Activated naive CD4-positive, alpha-beta T cell treated with anti-CD3 and anti-CD28 coated beads, Interleukin-2, amount 50 U/mL, for 72 hours (primary cell): Measurements from ENCODE around the gene KCTD15. TPM values are rescaled to one million over a fixed set of nuclear protein-coding genes. Genes with fewer than 3 reads are reported as not detected.

Experiments
- ATAC-seq, 2 donors: fragments of 150-1000 bp; cut with Tn5 transposase; 2 replicates each; pipeline ENCODE4 v1.10.0; 2021; ENCODE audit warnings: mild to moderate bottlenecking in 2 of 2, moderate library complexity in 2 of 2
- DNase-seq, 2 donors: peaks; one replicate each; pipeline ENCODE4 v3.0.0; 2021 to 2022; ENCODE audit warnings: low spot score in 2 of 2
- H3K27ac Mint-ChIP-seq, 2 donors: one replicate each; pipeline ENCODE4 v1.8.0; 2022; ENCODE audit warnings: mild to moderate bottlenecking in 2 of 2, mixed read lengths in 2 of 2
- H3K36me3 Mint-ChIP-seq, 2 donors: one replicate each; pipeline ENCODE4 v1.8.0; 2022; ENCODE audit warnings: mixed read lengths in 2 of 2
- H3K9me3 Mint-ChIP-seq, 2 donors: one replicate each; pipeline ENCODE4 v1.8.0; 2022; ENCODE audit warnings: mixed read lengths in 2 of 2
- total RNA-seq, 2 donors: library from RNA; stranded (reverse); gene quantifications; one replicate each; pipeline ENCODE4 v1.2.3, GENCODE V29; 2022

The KCTD15 gene
- total RNA-seq, 2 donors from 2014 or later, result 2.0 to 8.9 TPM

DNA sequence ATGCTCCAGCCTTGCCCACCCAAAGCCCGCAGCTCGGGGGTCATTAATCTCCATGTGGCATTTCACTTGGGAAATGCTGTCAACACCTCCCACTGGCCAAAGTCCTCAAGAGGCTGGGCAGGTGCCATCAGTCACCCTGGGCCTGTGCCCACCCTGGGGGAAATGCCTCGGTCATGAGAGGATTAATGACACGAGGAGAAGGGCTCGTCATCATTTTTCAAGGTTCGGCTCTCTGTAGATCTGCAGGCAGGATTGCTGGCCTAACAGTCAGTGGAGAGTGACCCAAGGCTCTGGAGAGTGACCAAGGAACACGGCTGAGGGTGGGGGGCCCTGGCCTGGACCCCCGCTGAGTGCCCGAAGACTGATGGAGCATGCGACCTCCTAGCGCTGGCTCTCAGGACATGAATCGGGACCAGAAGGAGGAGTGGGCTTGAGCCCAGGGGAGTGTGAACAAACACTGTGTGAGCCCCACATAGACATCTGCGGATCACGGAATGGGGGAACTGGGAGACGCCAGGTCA is 15.2 kb upstream of the KCTD15 start:
- no peak for ATAC-seq
- no peaks in the 10 kb centered on the region for H3K9me3 Mint-ChIP-seq

DNA sequence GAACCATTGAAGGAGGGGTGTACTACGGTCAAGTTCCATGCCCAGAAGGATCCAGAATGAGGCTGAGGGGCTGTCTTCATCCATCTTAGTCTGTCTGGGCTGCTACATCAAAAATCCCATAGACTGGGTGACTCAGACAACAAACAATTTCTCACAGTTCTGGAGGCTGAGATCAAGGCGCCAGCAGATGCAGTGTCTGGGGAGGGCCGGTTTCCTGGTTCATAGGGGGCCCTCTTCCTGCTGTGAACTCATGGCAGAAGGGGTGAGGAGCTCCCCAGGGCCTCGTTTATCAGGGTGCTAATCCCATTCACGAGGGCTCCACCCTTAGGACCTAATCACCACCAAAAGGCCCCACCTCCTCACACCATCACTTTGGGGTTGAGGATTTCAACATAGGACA is 14.7 kb upstream of the KCTD15 start:
- DNase-seq, result no peak
- no peak for ATAC-seq
- no peak overlapping the region for H3K27ac Mint-ChIP-seq
- no peaks in the 10 kb centered on the region for H3K36me3 Mint-ChIP-seq
- H3K9me3 Mint-ChIP-seq, result no peaks in the 10 kb centered on the region

More for the DNA sequence above, 15.2 kb upstream of the KCTD15 start:
- no peak for DNase-seq
- H3K27ac Mint-ChIP-seq, result no peak overlapping the region
- H3K36me3 Mint-ChIP-seq, result no peaks in the 10 kb centered on the region

GRCh38 chr19:33784432-33784831 is 12.2 kb upstream of the KCTD15 start:
- Mint-ChIP-seq H3K27ac (no peak overlapping the region), H3K9me3 (no peaks in the 10 kb centered on the region), H3K36me3 (no peaks in the 10 kb centered on the region)
- DNase-seq (no peak), ATAC-seq (no peak)

DNA sequence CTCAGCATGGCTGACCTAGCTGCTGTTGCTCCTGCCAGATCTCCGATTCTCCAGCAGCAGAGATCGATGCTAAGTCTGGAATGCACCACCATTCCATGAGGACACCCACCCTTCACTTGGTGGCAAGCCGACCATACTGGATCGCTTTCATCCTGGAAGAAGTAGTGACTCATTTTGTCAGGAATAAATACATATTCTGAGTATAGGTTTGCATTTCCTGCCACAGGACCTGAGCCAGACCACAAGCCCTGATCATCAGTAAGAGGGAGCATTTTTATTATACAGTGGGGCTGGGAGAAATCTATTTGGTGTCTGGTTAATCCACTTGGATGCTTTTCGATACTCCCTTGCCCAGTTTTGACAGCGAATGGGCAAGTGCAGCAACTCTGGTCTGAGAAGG is 10.9 kb upstream of the KCTD15 start:
- no peaks in the 10 kb centered on the region for H3K9me3 Mint-ChIP-seq
- DNase-seq (no peak), ATAC-seq (no peak)
- no peak overlapping the region for H3K27ac Mint-ChIP-seq
- no peaks in the 10 kb centered on the region for H3K36me3 Mint-ChIP-seq

GRCh38 chr19:33788676-33789075 is 8.0 kb upstream of the KCTD15 start:
- H3K27ac Mint-ChIP-seq, result no peak overlapping the region
- H3K36me3 Mint-ChIP-seq, result no peaks in the 10 kb centered on the region
- ATAC-seq (no peak), DNase-seq (no peak)
- no peaks in the 10 kb centered on the region for H3K9me3 Mint-ChIP-seq

DNA sequence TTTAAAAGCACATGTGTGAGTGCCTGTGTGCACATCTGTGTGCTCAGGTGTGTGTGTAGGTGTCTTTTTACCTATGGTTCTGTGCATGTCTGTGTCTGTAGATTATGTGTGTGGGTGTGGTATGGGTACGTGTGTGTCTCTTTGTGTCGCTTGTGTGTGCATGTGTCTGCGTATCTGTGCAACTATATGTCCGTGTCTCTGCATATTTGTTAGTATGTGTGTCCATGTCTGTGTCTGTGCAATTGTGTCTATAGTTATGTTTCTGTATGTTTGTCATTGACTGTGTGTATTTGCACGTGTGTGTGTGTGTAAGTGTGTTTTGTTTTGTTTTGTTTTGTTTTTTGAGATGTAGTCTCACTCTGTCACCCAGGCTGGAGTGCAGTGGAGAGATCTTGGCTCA is 7.3 kb upstream of the KCTD15 start:
- no peaks in the 10 kb centered on the region for H3K9me3 Mint-ChIP-seq
- no peak overlapping the region for H3K27ac Mint-ChIP-seq
- DNase-seq (no peak), ATAC-seq (no peak)
- no peaks in the 10 kb centered on the region for H3K36me3 Mint-ChIP-seq

- no peak overlapping the region for H3K27ac Mint-ChIP-seq
- no peaks in the 10 kb centered on the region for H3K9me3 Mint-ChIP-seq
- DNase-seq (no peak), ATAC-seq (no peak)
- H3K36me3 Mint-ChIP-seq, result no peaks in the 10 kb centered on the region
Measured at GRCh38 chr19:33794683-33795369, 1.8 kb upstream of the KCTD15 start.

DNA sequence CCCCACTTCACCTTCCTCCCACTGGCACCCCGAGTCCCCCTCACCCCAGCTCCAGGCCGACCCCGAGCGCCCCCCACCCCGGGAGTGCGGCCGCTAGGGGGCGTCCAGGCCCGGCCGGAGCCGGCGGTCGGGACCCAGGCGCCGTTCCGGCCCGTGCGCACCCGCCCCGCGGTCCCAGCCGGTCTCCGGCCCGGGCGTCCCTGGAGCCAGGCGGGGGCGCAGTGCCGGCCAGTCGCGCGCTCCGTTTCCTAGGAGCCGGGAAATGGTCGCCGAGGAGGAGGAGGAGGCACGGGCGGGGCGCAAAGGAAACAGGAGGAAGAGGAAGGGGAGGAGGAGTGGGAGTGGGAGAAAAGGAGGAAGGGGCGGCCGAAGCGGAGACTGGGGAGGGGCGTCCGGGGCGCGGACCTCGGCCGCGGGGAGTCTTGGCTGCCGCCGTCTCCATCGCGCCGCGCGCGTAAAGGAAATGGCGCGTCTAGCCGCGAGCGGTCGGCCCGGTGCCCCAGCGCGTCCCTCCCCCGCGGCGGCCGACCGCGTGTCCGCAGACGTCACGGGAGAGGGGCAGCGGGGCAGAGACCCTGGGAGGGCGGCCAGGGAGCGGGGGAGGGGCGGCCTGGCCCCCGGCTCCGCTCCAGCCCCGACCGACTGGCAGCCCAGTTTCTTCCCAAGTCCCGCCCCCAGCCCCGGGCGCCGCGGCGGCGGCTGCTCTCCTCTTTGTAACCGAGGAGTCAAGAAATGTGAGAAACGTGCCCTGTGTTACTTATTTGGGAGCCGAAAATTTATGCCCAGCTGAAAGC is 1.1 kb upstream of the KCTD15 start:
- peak; percentile 69 to 78 for DNase-seq
- Mint-ChIP-seq H3K36me3 (no peaks in the 10 kb centered on the region), H3K27ac (no peak overlapping the region), H3K9me3 (no peaks in the 10 kb centered on the region)
- ATAC-seq, result peak; percentile 70 to 77

- DNase-seq, result no peak
- ATAC-seq, result no peak
- H3K36me3 Mint-ChIP-seq, result no peaks in the 10 kb centered on the region
- H3K27ac Mint-ChIP-seq, result no peak overlapping the region
- no peaks in the 10 kb centered on the region for H3K9me3 Mint-ChIP-seq
Measured at GRCh38 chr19:33797802-33798671, 1.4 kb downstream of the KCTD15 start.

GRCh38 chr19:33798681-33799111 is 2.0 kb downstream of the KCTD15 start:
- no peak for ATAC-seq
- Mint-ChIP-seq H3K9me3 (no peaks in the 10 kb centered on the region), H3K27ac (no peak overlapping the region), H3K36me3 (no peaks in the 10 kb centered on the region)
- DNase-seq, result no peak

- no peaks in the 10 kb centered on the region for H3K36me3 Mint-ChIP-seq
- H3K27ac Mint-ChIP-seq, result no peak overlapping the region
- ATAC-seq (no peak), DNase-seq (no peak)
- no peaks in the 10 kb centered on the region for H3K9me3 Mint-ChIP-seq
Measured at GRCh38 chr19:33799476-33799875, 2.8 kb downstream of the KCTD15 start.

- no peak for ATAC-seq
Measured at GRCh38 chr19:33800012-33800680, 3.5 kb downstream of the KCTD15 start.

DNA sequence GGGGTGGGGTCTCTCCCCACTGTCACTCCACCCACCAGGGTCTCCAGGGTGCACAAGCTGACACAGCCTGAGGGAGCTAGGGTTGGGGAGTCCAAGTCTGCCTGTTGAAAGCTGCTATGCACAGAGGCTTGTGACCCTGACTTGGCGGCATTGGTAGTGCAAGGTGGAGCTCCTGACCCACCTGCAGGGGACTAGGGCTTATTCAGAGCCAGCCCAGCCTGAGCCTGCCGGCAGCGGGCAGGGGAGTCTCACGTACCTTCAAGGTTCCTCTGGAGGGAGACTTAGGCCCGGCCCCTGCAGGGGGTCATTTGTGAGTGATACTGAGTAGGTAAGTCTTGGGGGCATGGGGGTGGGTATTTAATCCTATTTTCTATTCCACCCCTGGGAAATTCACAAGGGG is 4.7 kb downstream of the KCTD15 start:
- Mint-ChIP-seq H3K9me3 (no peaks in the 10 kb centered on the region), H3K36me3 (no peaks in the 10 kb centered on the region), H3K27ac (no peak overlapping the region)
- no peak for ATAC-seq
- no peak for DNase-seq

More at GRCh38 chr19:33800012-33800680, 3.5 kb downstream of the KCTD15 start:
- Mint-ChIP-seq H3K27ac (no peak overlapping the region), H3K36me3 (no peaks in the 10 kb centered on the region), H3K9me3 (no peaks in the 10 kb centered on the region)
- no peak for DNase-seq

- no peak for ATAC-seq
- Mint-ChIP-seq H3K9me3 (no peaks in the 10 kb centered on the region), H3K36me3 (no peaks in the 10 kb centered on the region), H3K27ac (no peak overlapping the region)
- no peak for DNase-seq
Measured at GRCh38 chr19:33802001-33802400, 5.3 kb downstream of the KCTD15 start.

- H3K9me3 Mint-ChIP-seq, result no peaks in the 10 kb centered on the region
- H3K36me3 Mint-ChIP-seq, result no peaks in the 10 kb centered on the region
- ATAC-seq, result no peak
- DNase-seq, result no peak
- no peak overlapping the region for H3K27ac Mint-ChIP-seq
Measured at GRCh38 chr19:33802801-33803200, 6.1 kb downstream of the KCTD15 start.

GRCh38 chr19:33803383-33803782 is 6.7 kb downstream of the KCTD15 start:
- H3K9me3 Mint-ChIP-seq, result no peaks in the 10 kb centered on the region
- H3K27ac Mint-ChIP-seq, result peak overlapping the region in 1 of 2 donors; percentile 12
- ATAC-seq (no peak), DNase-seq (no peak)
- no peaks in the 10 kb centered on the region for H3K36me3 Mint-ChIP-seq
